HG03354 (cell line): ENCODE data around the gene RAET1G.
"Not testable (repeated sequence)": the region's sequence is repeated elsewhere in the genome, so short reads cannot be mapped to it uniquely, and the experiment has no call there.

ENCODE experiments used
- ATAC-seq: cut with Tn5 transposase; IDR thresholded peaks from one replicate; pipeline ENCODE4 v1.9.1; 2021; ENCODE audit warnings: mild to moderate bottlenecking; ENCODE audit not compliant: unreplicated experiment, poor library complexity, severe bottlenecking

The RAET1G gene

GRCh38 chr6:149938013-149938570 lies 15.2 kb upstream of the RAET1G start:
- ATAC-seq: not testable (repeated sequence)

GRCh38 chr6:149936743-149937142 lies 13.8 kb upstream of the RAET1G start:
- ATAC-seq: no peak

- ATAC-seq: no peak
Observed at GRCh38 chr6:149935668-149936067, 12.7 kb upstream of the RAET1G start.

GRCh38 chr6:149935246-149935645 lies 12.3 kb upstream of the RAET1G start:
- no peak for ATAC-seq

- no peak for ATAC-seq
Observed at GRCh38 chr6:149934249-149935156, 11.6 kb upstream of the RAET1G start.

GRCh38 chr6:149933461-149933860 lies 10.5 kb upstream of the RAET1G start:
- no peak for ATAC-seq

GRCh38 chr6:149933036-149933435 lies 10.1 kb upstream of the RAET1G start:
- ATAC-seq: no peak

GRCh38 chr6:149931501-149931900 lies 8.6 kb upstream of the RAET1G start:
- ATAC-seq: no peak

- no peak for ATAC-seq
Observed at GRCh38 chr6:149929422-149929821, 6.5 kb upstream of the RAET1G start.

- not testable (repeated sequence) for ATAC-seq
Observed at GRCh38 chr6:149927025-149927424, 4.1 kb upstream of the RAET1G start.

GRCh38 chr6:149925974-149926777 lies 3.3 kb upstream of the RAET1G start:
- ATAC-seq: no peak

- ATAC-seq: no peak
Observed at GRCh38 chr6:149925253-149925973, 2.5 kb upstream of the RAET1G start.

- ATAC-seq: no peak
Observed at GRCh38 chr6:149924933-149925252, 2.0 kb upstream of the RAET1G start.

- ATAC-seq: no peak
Observed at GRCh38 chr6:149924206-149924932, 1.4 kb upstream of the RAET1G start.

- no peak for ATAC-seq
Observed at GRCh38 chr6:149923327-149923986, 536 bp upstream of the RAET1G start.

- not testable (repeated sequence) for ATAC-seq
Observed at GRCh38 chr6:149922091-149922490, 830 bp downstream of the RAET1G start.

GRCh38 chr6:149921361-149921760 lies 1.6 kb downstream of the RAET1G start:
- no peak for ATAC-seq

- ATAC-seq: no peak
Observed at GRCh38 chr6:149919834-149920225, 3.1 kb downstream of the RAET1G start.
